ENCODE data around the gene CD27. TPM values are rescaled to one million over a fixed set of nuclear protein-coding genes. Genes with fewer than 3 reads are reported as not detected.

CD27 gene
- total and polyA plus RNA-seq, 2 of the 8 experiments (the other 6 are each of a cell fraction or from before 2014, with no cell fraction given), result 0.28 to 0.39 TPM

DNA sequence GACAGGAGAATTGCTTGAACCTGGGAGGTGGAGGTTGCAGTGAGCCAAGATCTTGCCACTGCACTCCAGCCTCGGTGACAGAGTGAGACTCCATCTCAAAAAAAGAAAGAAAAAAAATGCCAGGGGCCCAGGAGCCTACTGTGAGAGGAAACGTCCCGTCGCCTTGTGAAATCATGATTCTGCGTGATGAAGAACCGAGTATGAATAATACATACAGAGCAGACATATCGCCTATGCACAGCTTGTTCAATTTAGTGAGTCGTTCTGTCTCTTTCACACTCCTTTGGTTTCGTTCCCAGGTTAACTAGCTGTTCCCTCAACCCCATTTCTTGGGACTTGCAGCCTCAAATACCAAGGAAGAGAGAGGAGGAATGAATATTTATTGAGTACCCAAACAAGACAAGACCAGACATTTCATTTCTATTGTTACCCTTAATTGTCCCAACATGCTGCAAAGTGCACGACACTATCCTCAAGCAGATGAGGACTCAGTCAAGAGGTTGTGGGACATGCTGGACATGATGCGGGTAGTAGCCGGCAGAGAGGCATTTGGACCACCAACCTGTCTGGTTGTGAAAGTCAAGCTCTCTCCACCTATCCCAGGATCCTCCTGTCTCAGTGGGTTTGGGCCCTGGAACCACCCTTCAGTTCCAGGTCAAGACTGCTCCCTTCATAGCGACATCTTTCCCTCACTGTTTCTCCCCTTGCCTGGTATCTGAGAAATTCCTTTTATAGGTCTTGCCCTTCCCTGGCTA lies 8.6 kb upstream of the CD27 start:
- Histone ChIP-seq H3K14ac (ENCODE audit: insufficient read length) (no peak overlapping the region), H3K79me1 (ENCODE audit: low read depth, low read length) (no peaks in the 10 kb centered on the region), H3K9me3 (ENCODE audit: insufficient read depth in 2 of 2, low read depth in 1 of 2, low read length in 1 of 2) (no peaks in the 10 kb centered on the region), H3K27ac (ENCODE audit: low read depth, low read length) (no peak overlapping the region), H3K4me1 (replicated peaks in 1 of 4; ENCODE audit: control insufficient read depth in 3 of 4, insufficient read depth in 4 of 4, low read length in 3 of 4) (peaks cover 0 to 8% (median under 1%) of the 10 kb centered on the region in 4 experiments; a peak in 3 of 7 replicates), H4K5ac (ENCODE audit: insufficient read length, low read depth, low read length) (no peak overlapping the region), H3K79me2 (ENCODE audit: control insufficient read depth in 1 of 2, insufficient read depth in 2 of 2, low read length in 2 of 2) (no peaks in the 10 kb centered on the region), H3K36me3 (ENCODE audit: control insufficient read depth in 2 of 4, insufficient read depth in 4 of 4, low read length in 3 of 4) (no peaks in the 10 kb centered on the region), H3K27me3 (replicated peaks in 1 of 4; ENCODE audit: control insufficient read depth in 3 of 4, extremely low read depth in 1 of 4, insufficient read depth in 3 of 4, low read length in 3 of 4) (no peaks in the 10 kb centered on the region), H3K4me2 (ENCODE audit: insufficient read depth in 1 of 2, low read depth in 2 of 2, low read length in 2 of 2) (no peak overlapping the region), H4K8ac (ENCODE audit: extremely low read depth, insufficient read depth, low read length) (no peak overlapping the region), H3K23ac (ENCODE audit: insufficient read length) (no peak overlapping the region), H3K23me2 (ENCODE audit: low read depth, low read length) (no peaks in the 10 kb centered on the region), H2AK5ac (ENCODE audit: low read depth, low read length) (no peak overlapping the region), H2AFZ (ENCODE audit: low read length) (0 out of 2 replicates have a peak overlapping the region, but pooled peaks have one; percentile 0), H4K20me1 (replicated peaks in 1 of 2; ENCODE audit: control insufficient read depth in 1 of 2, insufficient read depth in 2 of 2, low read length in 2 of 2) (no peaks in the 10 kb centered on the region), H2BK15ac (ENCODE audit: low read length) (no peak overlapping the region), H3K9ac (replicated peaks in 1 of 4; ENCODE audit: extremely low read depth in 1 of 4, low read depth in 3 of 4, low read length in 3 of 4) (no peak overlapping the region), H3K18ac (ENCODE audit: extremely low read depth, low read length) (no peak overlapping the region), H2BK20ac (ENCODE audit: low read length) (no peak overlapping the region), H3K4me3 (ENCODE audit: extremely low read depth in 1 of 4, insufficient read depth in 2 of 4, low read depth in 3 of 4, low read length in 4 of 4) (no peak overlapping the region), H2BK12ac (ENCODE audit: low read depth, low read length) (no peak overlapping the region), H3K56ac (replicated peaks; ENCODE audit: insufficient read length, low read depth, low read length) (no peak overlapping the region), H4K91ac (replicated peaks; ENCODE audit: insufficient read length, low read length) (no peak overlapping the region), H2BK5ac (ENCODE audit: low read depth, low read length) (no peak overlapping the region), H2BK120ac (replicated peaks; ENCODE audit: low read depth, low read length) (no peak overlapping the region), H3K4ac (replicated peaks; ENCODE audit: insufficient read length, low read depth, low read length) (no peak overlapping the region)
- ChIA-PET POLR2A (ENCODE audit: partially characterized antibody) (interaction anchor here (1.2 to 4.4 kb wide), 4 partner anchors 15 to 34 kb away, joined by 5 to 23 read pairs (median 16); partner anchors contain the start of genes TAPBPL and VAMP1), CTCF (ENCODE audit: partially characterized antibody) (interaction anchor here (0.7 to 1.9 kb wide), 3 partner anchors 29 to 81 kb away, joined by 4 to 14 read pairs (median 4); no protein-coding TSS in a partner anchor)
- TF ChIP-seq SP1 (IDR thresholded peaks at IDR 0.05; ENCODE audit: low read depth, low read length) (no peak), GABPA (IDR thresholded peaks at IDR 0.05; ENCODE audit: borderline replicate concordance, insufficient read depth, low read length) (no peak), TAF1 (IDR thresholded peaks at IDR 0.05; ENCODE audit: low read depth, low read length) (no peak)
- FAIRE-seq (no peak), DNase-seq (ENCODE audit: low read depth in 1 of 2, low spot score in 2 of 2) (no peak)
- 84% methylated on average over 13 of the region's 13 CpGs; no CpG with 5 or more reads in 1 of the 2 experiments for WGBS, 2 experiments (ENCODE audit: extremely low coverage in 1 of 2, insufficient coverage in 1 of 2, insufficient read length in 1 of 2, insufficient replicate concordance in 2 of 2, low coverage in 1 of 2, low lambda C conversion rate in 2 of 2, missing lambda C conversion rate in 1 of 2)
